Endodermal cell (in vitro differentiated cells): Measurements from ENCODE around the gene ELMO2. TPM values are rescaled to one million over a fixed set of nuclear protein-coding genes. Genes with fewer than 3 reads are reported as not detected.

ENCODE experiments used
- DNase-seq: peaks from one replicate; pipeline ENCODE4 v3.0.0-alpha.2; 2017
- H3K27ac ChIP-seq: 2 replicates; pipeline ENCODE4 v1.5.1; 2013; ENCODE audit warnings: mild to moderate bottlenecking, low read depth, low read length, moderate library complexity
- H3K27me3 ChIP-seq: 2 replicates; pipeline ENCODE4 v1.6.1; 2013; ENCODE audit warnings: mild to moderate bottlenecking, low read length, moderate library complexity; ENCODE audit not compliant: insufficient read depth, control insufficient read depth, poor library complexity, severe bottlenecking
- H3K36me3 ChIP-seq: 2 replicates; pipeline ENCODE4 v1.7.0; 2013; ENCODE audit warnings: mild to moderate bottlenecking, low read length, moderate library complexity; ENCODE audit not compliant: control insufficient read depth, insufficient read depth
- H3K4me1 ChIP-seq: one replicate; pipeline ENCODE4 v1.7.0; 2013; ENCODE audit warnings: low read length; ENCODE audit not compliant: control insufficient read depth, insufficient read depth
- H3K4me3 ChIP-seq: 2 replicates; pipeline ENCODE4 v1.5.1; 2013; ENCODE audit warnings: mild to moderate bottlenecking, low read length, moderate library complexity
- H3K9ac ChIP-seq: 2 replicates; pipeline ENCODE4 v1.6.1; 2013; ENCODE audit warnings: mild to moderate bottlenecking, low read length, moderate library complexity; ENCODE audit not compliant: poor library complexity, severe bottlenecking; ENCODE audit errors: extremely low read depth
- H3K9me3 ChIP-seq: 2 replicates; pipeline ENCODE4 v1.6.1; 2013; ENCODE audit warnings: mild to moderate bottlenecking, low read length, moderate library complexity; ENCODE audit not compliant: control insufficient read depth
- H3K27ac Mint-ChIP-seq: 2 replicates; pipeline ENCODE4 v1.8.0; 2020; ENCODE audit warnings: mixed read lengths
- H3K27me3 Mint-ChIP-seq: 2 replicates; pipeline ENCODE4 v1.8.0; 2021; ENCODE audit warnings: mild to moderate bottlenecking, mixed read lengths; ENCODE audit not compliant: insufficient read depth
- H3K36me3 Mint-ChIP-seq: 2 replicates; pipeline ENCODE4 v1.8.0; 2020; ENCODE audit warnings: low read depth, mixed read lengths
- H3K4me1 Mint-ChIP-seq: 2 replicates; pipeline ENCODE4 v1.8.0; 2020; ENCODE audit warnings: mixed read lengths
- H3K4me3 Mint-ChIP-seq: 2 replicates; pipeline ENCODE4 v1.8.0; 2020; ENCODE audit warnings: mild to moderate bottlenecking, moderate library complexity, mixed read lengths
- H3K9me3 Mint-ChIP-seq: 2 replicates; pipeline ENCODE4 v1.8.0; 2020; ENCODE audit warnings: mild to moderate bottlenecking, mixed read lengths
- CTCF ChIP-seq: fragments of 200-600 bp; sonication (generic); conservative IDR thresholded peaks from 2 replicates; pipeline ENCODE4 v1.5.0; 2021; ENCODE audit warnings: antibody characterized with exemption, mild to moderate bottlenecking
- WGBS, 2 experiments: methylation state at CpG; one replicate each; pipeline versions ENCODE4 v1.1.5 to v1.1.7; 2013; ENCODE audit warnings: missing lambda C conversion rate in 2 of 2, mixed read lengths in 1 of 2; ENCODE audit not compliant: insufficient coverage in 1 of 2, insufficient read length in 1 of 2; 5-methylcytosine and 5-hydroxymethylcytosine counted together
- total RNA-seq, 2 donors: library from RNA; stranded (reverse); fragmentation: NEBNext Ultra II Directional in 1 of 2; extraction: Animal tissue kit (Norgen Biotek cat#: 25700) in 1 of 2; gene quantifications; 2 replicates in 1 of 2; 3 replicates in 1 of 2; pipeline ENCODE4 v1.2.1, GENCODE V29; 2021

The ELMO2 gene
- total RNA-seq, 2 donors from 2014 or later = 44.8 to 52.8 TPM

- 80 to 81% methylated on average over 10 of the region's 10 CpGs for WGBS, 2 experiments
- H3K36me3 ChIP-seq = no peaks in the 10 kb centered on the region
- peaks cover 32% of the 10 kb centered on the region for H3K27me3 Mint-ChIP-seq
Observed at GRCh38 chr20:46323557-46323956, 82.9 kb downstream of the ELMO2 start.

GRCh38 chr20:46322641-46323040 is 83.8 kb downstream of the ELMO2 start:
- H3K27ac Mint-ChIP-seq = no peak overlapping the region
- H3K9me3 Mint-ChIP-seq = no peaks in the 10 kb centered on the region
- no peak overlapping the region for H3K9ac ChIP-seq
- no peaks in the 10 kb centered on the region for H3K36me3 Mint-ChIP-seq
- H3K27me3 ChIP-seq = no peaks in the 10 kb centered on the region
- peaks cover 32% of the 10 kb centered on the region for H3K27me3 Mint-ChIP-seq
- no peak for DNase-seq
- no peaks in the 10 kb centered on the region for H3K9me3 ChIP-seq
- H3K4me1 Mint-ChIP-seq = no peaks in the 10 kb centered on the region
- WGBS, 2 experiments = 84 to 86% methylated on average over 1 to 8 of the region's 8 CpGs
- H3K4me1 ChIP-seq = no peaks in the 10 kb centered on the region
- TF ChIP-seq CTCF = no peak
- H3K4me3 Mint-ChIP-seq = no peak overlapping the region
- H3K27ac ChIP-seq = no peak overlapping the region
- H3K4me3 ChIP-seq = no peak overlapping the region
- no peaks in the 10 kb centered on the region for H3K36me3 ChIP-seq

More at GRCh38 chr20:46323557-46323956, 82.9 kb downstream of the ELMO2 start:
- H3K4me1 ChIP-seq = no peaks in the 10 kb centered on the region
- TF ChIP-seq CTCF = no peak
- no peak for DNase-seq
- Mint-ChIP-seq H3K36me3 (no peaks in the 10 kb centered on the region), H3K4me1 (peaks cover 2% of the 10 kb centered on the region), H3K9me3 (no peaks in the 10 kb centered on the region), H3K27ac (no peak overlapping the region), H3K4me3 (no peak overlapping the region)
- H3K9me3 ChIP-seq = no peaks in the 10 kb centered on the region
- no peaks in the 10 kb centered on the region for H3K27me3 ChIP-seq
- H3K27ac ChIP-seq = no peak overlapping the region
- no peak overlapping the region for H3K9ac ChIP-seq
- H3K4me3 ChIP-seq = no peak overlapping the region

- no peaks in the 10 kb centered on the region for H3K9me3 Mint-ChIP-seq
- Histone ChIP-seq H3K36me3 (no peaks in the 10 kb centered on the region), H3K27me3 (peaks cover 34% of the 10 kb centered on the region), H3K27ac (no peak overlapping the region), H3K9me3 (no peaks in the 10 kb centered on the region), H3K4me1 (no peaks in the 10 kb centered on the region), H3K9ac (no peak overlapping the region), H3K4me3 (no peak overlapping the region)
- H3K4me3 Mint-ChIP-seq = no peak overlapping the region
- 71 to 81% methylated on average over 1 to 7 of the region's 7 CpGs for WGBS, 2 experiments
- no peak for TF ChIP-seq CTCF
- DNase-seq = no peak
- H3K4me1 Mint-ChIP-seq = no peaks in the 10 kb centered on the region
- H3K36me3 Mint-ChIP-seq = no peaks in the 10 kb centered on the region
- peaks cover 61% of the 10 kb centered on the region for H3K27me3 Mint-ChIP-seq
- H3K27ac Mint-ChIP-seq = no peak overlapping the region
Observed at GRCh38 chr20:46317685-46318177, 88.7 kb downstream of the ELMO2 start.
